GM13977 (cell line): ENCODE data around the gene CATSPERD.
A peak's percentile ranks its signal among the peaks of the same experiment; 100 is the strongest.

Experiments used
- DNase-seq: peaks from one replicate; pipeline ENCODE4 v3.0.0; 2012; ENCODE audit warnings: low spot score
- in situ Hi-C: fragments of 300-500 bp; cut with MboI; formaldehyde crosslinking; loops from one replicate; pipeline ENCODE4 v1.12.0; 2022; ENCODE audit warnings: low sequenced_read_pairs, low pct_unique_long_range_greater_than_20kb, mixed read lengths, inconsistent platforms; ENCODE audit not compliant: unreplicated experiment
- TF ChIP-seq, protein P1 (sequence below): IDR thresholded peaks from 2 replicates; pipeline ENCODE4 v1.5.1; 2012; ENCODE audit warnings: mild to moderate bottlenecking, control low read depth; ENCODE audit not compliant: insufficient read depth; ENCODE audit errors: extremely low read depth, missing control alignments

CATSPERD gene

DNA sequence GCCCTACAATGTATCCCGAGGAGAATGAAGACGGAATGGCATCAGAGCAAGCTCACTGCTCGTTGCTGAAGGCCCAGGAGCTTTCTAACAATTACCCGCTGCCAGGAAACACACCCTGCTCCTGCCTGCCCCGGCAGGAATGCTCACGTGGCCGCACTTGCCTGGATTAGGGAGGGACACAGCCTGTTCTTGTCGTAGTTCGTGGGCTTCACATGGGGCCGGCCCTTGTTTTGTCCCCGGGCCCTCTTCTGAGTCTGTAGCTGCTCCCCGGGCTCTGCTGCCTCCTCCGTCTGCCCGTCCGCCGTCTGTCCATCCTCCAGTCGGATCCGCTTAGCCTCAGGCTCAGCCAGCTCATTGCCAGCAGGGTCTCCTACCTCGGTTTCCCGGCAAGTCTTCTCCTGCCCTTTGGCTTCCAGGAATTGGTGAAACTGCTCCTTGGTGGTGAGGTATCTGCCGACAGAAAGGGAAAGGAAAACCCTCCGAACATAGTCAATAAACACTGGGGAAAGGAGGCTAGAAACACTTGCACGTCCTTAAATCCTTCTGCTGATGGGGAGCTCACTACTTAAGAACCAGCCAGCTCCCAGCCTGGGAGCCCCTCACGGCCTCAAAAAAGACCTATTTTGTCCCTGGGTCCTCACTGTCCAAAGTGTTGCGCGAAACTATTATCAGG lies 69.6 kb downstream of the CATSPERD start:
- DNase-seq, result no peak
- TF ChIP-seq, protein P1, sequence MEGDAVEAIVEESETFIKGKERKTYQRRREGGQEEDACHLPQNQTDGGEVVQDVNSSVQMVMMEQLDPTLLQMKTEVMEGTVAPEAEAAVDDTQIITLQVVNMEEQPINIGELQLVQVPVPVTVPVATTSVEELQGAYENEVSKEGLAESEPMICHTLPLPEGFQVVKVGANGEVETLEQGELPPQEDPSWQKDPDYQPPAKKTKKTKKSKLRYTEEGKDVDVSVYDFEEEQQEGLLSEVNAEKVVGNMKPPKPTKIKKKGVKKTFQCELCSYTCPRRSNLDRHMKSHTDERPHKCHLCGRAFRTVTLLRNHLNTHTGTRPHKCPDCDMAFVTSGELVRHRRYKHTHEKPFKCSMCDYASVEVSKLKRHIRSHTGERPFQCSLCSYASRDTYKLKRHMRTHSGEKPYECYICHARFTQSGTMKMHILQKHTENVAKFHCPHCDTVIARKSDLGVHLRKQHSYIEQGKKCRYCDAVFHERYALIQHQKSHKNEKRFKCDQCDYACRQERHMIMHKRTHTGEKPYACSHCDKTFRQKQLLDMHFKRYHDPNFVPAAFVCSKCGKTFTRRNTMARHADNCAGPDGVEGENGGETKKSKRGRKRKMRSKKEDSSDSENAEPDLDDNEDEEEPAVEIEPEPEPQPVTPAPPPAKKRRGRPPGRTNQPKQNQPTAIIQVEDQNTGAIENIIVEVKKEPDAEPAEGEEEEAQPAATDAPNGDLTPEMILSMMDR, result no peak
- in situ Hi-C loops, result no loop called here

DNA sequence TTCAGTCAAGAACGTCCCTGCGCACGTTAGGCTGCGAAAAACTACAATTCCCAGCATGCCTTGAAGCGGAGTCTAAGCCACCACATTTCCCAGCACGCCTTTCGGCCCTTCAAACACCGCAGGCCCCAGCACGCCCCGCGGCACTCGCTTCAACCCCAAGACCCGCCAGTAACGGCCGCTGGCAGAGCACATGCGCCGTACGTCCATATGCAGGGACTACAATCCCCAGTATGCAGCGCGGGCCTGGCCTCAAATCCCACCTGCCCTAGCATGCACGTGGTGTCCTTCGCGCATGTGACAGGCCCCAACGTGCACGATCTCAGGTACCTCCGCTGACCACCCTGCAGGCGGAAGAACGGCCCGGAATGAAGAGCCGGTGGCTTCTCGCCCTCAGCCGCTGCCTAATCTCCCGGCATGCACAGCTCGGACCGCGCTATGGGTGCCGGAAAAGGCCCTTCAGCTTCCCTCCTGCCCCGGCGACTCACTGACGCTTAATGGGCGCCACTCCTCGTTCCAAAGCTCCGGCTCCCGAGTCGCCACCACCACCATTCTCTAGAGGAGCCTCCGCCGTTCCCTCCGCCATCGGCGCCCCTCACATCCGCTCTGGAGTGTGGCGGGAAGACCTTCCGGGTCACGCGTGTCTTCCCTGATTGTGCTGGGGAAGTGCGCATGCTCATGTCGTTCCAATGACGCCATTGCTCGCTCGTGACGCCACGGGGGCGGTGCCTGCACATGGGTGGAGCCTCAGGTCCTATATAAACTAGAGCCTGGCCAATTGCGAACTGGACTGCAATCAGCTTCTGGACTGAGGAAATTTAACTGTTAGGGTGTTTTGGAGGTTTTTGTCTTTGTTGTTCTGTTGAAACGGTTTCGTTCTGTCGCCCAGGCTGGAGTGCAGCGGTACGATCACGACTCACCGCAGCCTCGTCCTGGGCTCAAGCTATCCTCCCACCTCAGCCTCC lies 70.4 kb downstream of the CATSPERD start, which contains the start of gene DUS3L:
DUS3L (minus strand) TSS at position 605 of the 962 bp plus-strand sequence; CDS start at position 583, 22 bp downstream.
- TF ChIP-seq, protein P1, result no peak
- peak; percentile 99 for DNase-seq
- in situ Hi-C loops, result no loop called here

DNA sequence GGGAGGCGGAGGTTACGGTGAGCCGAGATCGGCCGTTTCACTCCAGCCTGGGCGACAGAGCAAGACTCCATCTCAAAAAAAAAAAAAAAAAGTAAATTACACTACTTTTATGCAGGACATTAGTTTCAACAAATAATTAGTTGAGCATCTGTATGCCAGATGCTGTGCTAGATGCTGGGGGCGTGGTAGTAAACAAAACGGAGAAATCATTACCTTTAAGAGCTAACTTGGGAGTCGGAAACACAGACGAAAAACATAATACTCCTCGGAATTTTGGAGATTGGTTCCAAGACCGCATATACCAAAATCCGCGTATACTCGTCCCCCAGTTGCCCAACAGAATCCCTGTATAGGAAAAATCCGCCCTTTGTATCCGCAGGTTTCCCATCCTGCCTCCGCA lies 71.8 kb downstream of the CATSPERD start:
- in situ Hi-C loops, result no loop called here
- TF ChIP-seq, protein P1, result no peak
- DNase-seq, result no peak

DNA sequence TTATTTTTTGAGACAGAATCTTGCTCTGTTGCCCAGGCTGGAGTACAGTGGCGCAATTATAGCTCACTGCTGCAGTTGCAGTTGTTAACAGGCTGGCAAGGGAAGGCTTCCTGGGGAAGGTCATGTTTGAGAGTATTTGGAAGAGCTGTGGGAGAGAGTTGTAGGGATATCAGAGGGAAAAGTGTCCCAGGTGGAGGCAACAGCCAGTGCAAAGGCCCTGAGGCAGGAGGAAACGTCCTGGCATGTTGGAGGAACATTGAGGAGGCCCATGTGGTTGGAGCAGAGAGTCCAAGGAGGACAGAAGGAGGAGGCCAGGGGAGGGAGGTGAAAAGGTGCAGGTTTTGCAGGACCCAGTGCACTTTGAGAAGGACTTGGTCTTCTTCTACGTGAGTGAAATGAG lies 72.8 kb downstream of the CATSPERD start:
- TF ChIP-seq, protein P1, result no peak
- in situ Hi-C loops, result no loop called here
- DNase-seq, result no peak

DNA sequence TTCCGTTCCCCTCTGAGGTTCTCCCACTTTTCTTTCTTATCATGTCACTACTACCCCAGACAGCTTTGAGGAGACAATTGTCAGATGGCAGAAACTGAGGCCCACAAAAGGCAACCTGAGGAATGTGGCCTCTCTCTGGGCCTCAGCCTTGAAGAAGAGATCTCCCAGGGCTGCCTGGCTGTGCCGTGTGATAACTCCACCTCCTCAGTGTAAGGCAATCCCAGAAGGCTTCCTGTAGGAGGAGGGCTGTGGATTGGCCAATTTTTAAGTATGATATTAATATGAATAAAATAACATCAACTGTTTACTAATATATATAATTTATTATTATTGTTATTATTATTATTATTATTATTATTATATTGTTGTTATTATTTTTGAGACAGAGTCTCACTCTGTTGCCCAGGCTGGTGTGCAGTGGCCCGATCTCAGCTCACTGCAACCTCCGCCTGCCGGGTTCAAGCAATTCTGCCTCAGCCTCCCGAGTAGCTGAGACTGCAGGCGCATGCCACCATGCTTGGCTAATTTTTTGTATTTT lies 75.0 kb downstream of the CATSPERD start:
- DNase-seq, result no peak
- TF ChIP-seq, protein P1, result no peak
- in situ Hi-C loops, result no loop called here

DNA sequence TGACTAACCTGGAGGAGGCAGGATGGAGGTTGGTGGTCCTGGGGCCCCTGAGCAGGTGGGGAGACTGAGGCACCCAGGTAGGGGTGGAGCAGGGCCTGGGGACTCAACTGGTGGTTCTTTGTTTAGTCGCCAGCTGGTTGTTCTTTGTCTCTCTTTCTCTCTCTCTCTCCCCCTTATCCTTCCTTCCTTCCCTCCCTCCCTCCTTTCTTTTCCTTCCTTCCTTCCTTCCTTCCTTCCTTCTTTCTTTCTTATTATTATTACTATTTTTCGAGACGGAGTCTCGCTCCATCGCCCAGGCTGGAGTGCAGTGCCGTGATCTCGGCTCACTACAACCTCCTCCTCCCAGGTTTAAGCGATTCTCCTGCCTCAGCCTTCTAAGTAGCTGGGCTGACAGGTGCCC lies 77.8 kb downstream of the CATSPERD start:
- DNase-seq, result no peak
- in situ Hi-C loops, result no loop called here
- TF ChIP-seq, protein P1, result no peak
